GM12873 (cell line): Measurements from ENCODE around the gene FIBCD1.

ENCODE experiments used
- CTCF ChIP-seq: IDR thresholded peaks from 2 replicates; pipeline ENCODE4 v1.5.1; 2012; ENCODE audit warnings: low read depth, mild to moderate bottlenecking, moderate library complexity, low read length, control low read depth; ENCODE audit not compliant: insufficient read depth; ENCODE audit errors: missing control alignments

FIBCD1 gene

GRCh38 chr9:130896233-130897014 lies 42.6 kb downstream of the FIBCD1 start, which contains the start of gene QRFP:
Gene QRFP (minus strand): TSS chr9:130896812. CDS start chr9:130893838, 2,974 bp downstream.
- no peak for TF ChIP-seq CTCF

GRCh38 chr9:130895481-130896232 lies 43.4 kb downstream of the FIBCD1 start:
- TF ChIP-seq CTCF, result no peak

GRCh38 chr9:130895038-130895437 lies 44.0 kb downstream of the FIBCD1 start:
- TF ChIP-seq CTCF, result no peak

- TF ChIP-seq CTCF, result no peak
Measured at GRCh38 chr9:130894546-130894945, 44.5 kb downstream of the FIBCD1 start.

- TF ChIP-seq CTCF, result no peak
Measured at GRCh38 chr9:130893341-130894101, 45.5 kb downstream of the FIBCD1 start.

GRCh38 chr9:130892477-130893304 lies 46.4 kb downstream of the FIBCD1 start:
- no peak for TF ChIP-seq CTCF
